BJ (cell line): ENCODE measurements around the gene PRRT4. TPM values are rescaled to one million over a fixed set of nuclear protein-coding genes. Genes with fewer than 3 reads are reported as not detected.

Experiments used
- CTCF ChIA-PET: fragments of 350-600 bp; formaldehyde crosslinking; extraction: SDS; loops from one replicate; lab custom pipeline; 2021; ENCODE audit warnings: antibody characterized with exemption, inconsistent platforms; lab: Yijun Ruan, JAX
- POLR2A ChIA-PET: fragments of 300-600 bp; sonication (Branson Sonifier 250); formaldehyde crosslinking; extraction: SDS; loops from one replicate; lab custom pipeline; 2021; ENCODE audit warnings: antibody characterized with exemption; lab: Charles Lee
- DNase-seq: peaks from one replicate; pipeline ENCODE4 v3.0.0-alpha.2; 2011; ENCODE audit warnings: low read depth
- H3K27me3 ChIP-seq: 2 replicates; pipeline ENCODE4 v1.6.0; 2011; ENCODE audit warnings: low read length; ENCODE audit not compliant: control insufficient read depth, insufficient read depth
- H3K36me3 ChIP-seq: 2 replicates; pipeline ENCODE4 v1.5.1; 2011; ENCODE audit warnings: low read length; ENCODE audit not compliant: control insufficient read depth, insufficient read depth
- H3K4me3 ChIP-seq: 2 replicates; pipeline ENCODE4 v1.5.1; 2011; ENCODE audit warnings: low read depth, mild to moderate bottlenecking, control low read depth, low read length
- CTCF ChIP-seq: IDR thresholded peaks from 2 replicates; pipeline ENCODE4 v1.5.1; 2011; ENCODE audit warnings: low read depth, mild to moderate bottlenecking, control low read depth, inconsistent platforms, low read length, moderate library complexity; ENCODE audit not compliant: insufficient read depth
- polyA plus RNA-seq: library from polyadenylated mRNA; depleted of rRNA; stranded (reverse); fragments of >200 nt; gene quantifications from 2 replicates; pipeline ENCODE4 v1.2.3, GENCODE V29; 2011

The PRRT4 gene
- polyA plus RNA-seq, 1 experiment = 0.07 TPM

- ChIA-PET POLR2A (no interaction called here), CTCF (interaction anchor here (1.4 to 12.2 kb wide), 3 partner anchors 23 to 48 kb away, joined by 3 to 197 read pairs (median 6); no protein-coding TSS in a partner anchor)
These were observed 33.5 kb upstream of the PRRT4 start for GRCh38 chr7:128394904-128395496.

GRCh38 chr7:128393526-128394330, 32.2 kb upstream of the PRRT4 start:
- ChIA-PET CTCF (interaction anchor here (1.4 to 16.7 kb wide), 3 partner anchors 33 to 46 kb away, joined by 6 to 422 read pairs (median 197); partner anchors contain the start of gene RBM28), POLR2A (no interaction called here)
- TF ChIP-seq CTCF = no peak
- DNase-seq = no peak
- Histone ChIP-seq H3K4me3 (no peak overlapping the region), H3K36me3 (peaks cover 43% of the 10 kb centered on the region), H3K27me3 (peaks cover 2% of the 10 kb centered on the region)

More at GRCh38 chr7:128394904-128395496, 33.5 kb upstream of the PRRT4 start:
- Histone ChIP-seq H3K27me3 (no peaks in the 10 kb centered on the region), H3K4me3 (no peak overlapping the region), H3K36me3 (peaks cover 46% of the 10 kb centered on the region)
- no peak for DNase-seq
- TF ChIP-seq CTCF = no peak

GRCh38 chr7:128392446-128393327, 31.2 kb upstream of the PRRT4 start:
- peaks cover 36% of the 10 kb centered on the region for H3K36me3 ChIP-seq
- CTCF ChIA-PET = interaction anchor here (0.9 to 16.7 kb wide), 2 partner anchors 12 to 45 kb away, joined by 3 to 422 read pairs; partner anchors contain the start of gene RBM28
- peaks cover 8% of the 10 kb centered on the region for H3K27me3 ChIP-seq
- POLR2A ChIA-PET = no interaction called here
- H3K4me3 ChIP-seq = no peak overlapping the region
- no peak for TF ChIP-seq CTCF
- no peak for DNase-seq

GRCh38 chr7:128391805-128392204, 30.3 kb upstream of the PRRT4 start:
- POLR2A ChIA-PET = no interaction called here
- no peak overlapping the region for H3K4me3 ChIP-seq
- peaks cover 32% of the 10 kb centered on the region for H3K36me3 ChIP-seq
- TF ChIP-seq CTCF = no peak
- no peak for DNase-seq
- CTCF ChIA-PET = interaction anchor here (0.8 to 16.7 kb wide), 5 partner anchors 7 to 69 kb away, joined by 3 to 422 read pairs (median 12); partner anchors contain the start of gene RBM28
- H3K27me3 ChIP-seq = peaks cover 8% of the 10 kb centered on the region
